Activated CD4-positive, alpha-beta T cell treated with anti-CD3 and anti-CD28 coated beads for 36 hours (primary cell): ENCODE data around the gene PGAM5. TPM values are rescaled to one million over a fixed set of nuclear protein-coding genes. Genes with fewer than 3 reads are reported as not detected.

Experiments
- ATAC-seq: fragments of 200-7000 bp; cut with Tn5 transposase; one replicate; pipeline ENCODE4 v1.10.0; 2021; ENCODE audit warnings: mild to moderate bottlenecking, moderate library complexity
- CTCF ChIA-PET: fragments of 350-600 bp; sonication (Branson Sonifier 250); formaldehyde crosslinking; loops from one replicate; lab custom pipeline; 2021; ENCODE audit warnings: antibody characterized with exemption; lab: Charles Lee
- POLR2A ChIA-PET: fragments of 350-600 bp; sonication (Branson Sonifier 250); formaldehyde crosslinking; loops from one replicate; lab custom pipeline; 2021; ENCODE audit warnings: antibody characterized with exemption, inconsistent platforms; lab: Charles Lee
- DNase-seq: peaks from one replicate; pipeline ENCODE4 v3.0.0-alpha.2; 2020
- H3K27ac Mint-ChIP-seq: one replicate; pipeline ENCODE4 v1.8.0; 2021; ENCODE audit warnings: mixed read lengths
- H3K27me3 Mint-ChIP-seq: one replicate; pipeline ENCODE4 v1.8.0; 2021; ENCODE audit warnings: mixed read lengths
- H3K36me3 Mint-ChIP-seq: one replicate; pipeline ENCODE4 v1.8.0; 2021; ENCODE audit warnings: low read depth, mixed read lengths
- H3K4me1 Mint-ChIP-seq: one replicate; pipeline ENCODE4 v1.8.0; 2021; ENCODE audit warnings: mixed read lengths
- H3K4me3 Mint-ChIP-seq: one replicate; pipeline ENCODE4 v1.8.0; 2021; ENCODE audit warnings: mild to moderate bottlenecking, moderate library complexity, mixed read lengths
- H3K9me3 Mint-ChIP-seq: one replicate; pipeline ENCODE4 v1.8.0; 2021; ENCODE audit warnings: low read depth, mixed read lengths
- intact Hi-C, 2 experiments: fragments of 100-400 bp; cut with DNase I in 1 of 2; cut with micrococcal nuclease in 1 of 2; formaldehyde crosslinking; loops; one replicate each; pipeline versions ENCODE4 v1.14.2 to v1.15.1; 2022 to 2024; cut with DNase I, micrococcal nuclease
- total RNA-seq, 2 experiments: library from RNA; stranded (reverse); gene quantifications; one replicate each; pipeline ENCODE4 v1.2.3, GENCODE V29; 2021

The PGAM5 gene
- total RNA-seq, 2 experiments from 2014 or later = 65.6 to 74.0 TPM

- peaks cover 47% of the 10 kb centered on the region for H3K4me1 Mint-ChIP-seq
- POLR2A ChIA-PET = no interaction called here
Observed at GRCh38 chr12:132766380-132767085, 55.9 kb downstream of the PGAM5 start.

GRCh38 chr12:132771126-132771838 lies 60.6 kb downstream of the PGAM5 start:
- ATAC-seq (peak; percentile 82), DNase-seq (peak; percentile 71)
- Mint-ChIP-seq H3K27ac (peak overlapping the region; percentile 89), H3K36me3 (peaks cover 47% of the 10 kb centered on the region), H3K9me3 (no peaks in the 10 kb centered on the region), H3K4me1 (peaks cover 61% of the 10 kb centered on the region), H3K27me3 (no peaks in the 10 kb centered on the region), H3K4me3 (peak overlapping the region; percentile 52)
- intact Hi-C loops = loop anchor here in 1 of 2 experiments (2.0 kb wide), 1 partner anchor 58 kb away; the partner anchor contains the start of gene GOLGA3
- ChIA-PET POLR2A (no interaction called here), CTCF (no interaction called here)

More at GRCh38 chr12:132766380-132767085, 55.9 kb downstream of the PGAM5 start:
- no peaks in the 10 kb centered on the region for H3K9me3 Mint-ChIP-seq
- H3K27ac Mint-ChIP-seq = no peak overlapping the region
- ATAC-seq = no peak
- H3K36me3 Mint-ChIP-seq = peaks cover 22% of the 10 kb centered on the region
- CTCF ChIA-PET = interaction anchor here (0.6 to 2.7 kb wide), 4 partner anchors 14 to 138 kb away, joined by 3 to 14 read pairs (median 8); no protein-coding TSS in a partner anchor
- no peaks in the 10 kb centered on the region for H3K27me3 Mint-ChIP-seq
- no peak for DNase-seq
- intact Hi-C loops = loop anchor here in 1 of 2 experiments (5.0 kb wide), 2 partner anchors 41 to 121 kb away; partner anchors contain the start of gene CHFR
- H3K4me3 Mint-ChIP-seq = no peak overlapping the region

Other genes with a start within 250 kb of the PGAM5 start
- 10 to 100 TPM; 35.7 to 55.1 TPM for gene FBRSL1, start 220.7 kb upstream of the PGAM5 start, total RNA-seq
- gene LRCOL1, start 100.3 kb upstream of the PGAM5 start, total RNA-seq = not detected
- gene P2RX2, start 92.1 kb upstream of the PGAM5 start, total RNA-seq = not detected
- 100 to 1,000 TPM; 121 to 124 TPM for gene POLE, start 23.5 kb upstream of the PGAM5 start, total RNA-seq
- gene PXMP2, start 23.3 kb upstream of the PGAM5 start, total RNA-seq = 10 to 100 TPM; 12.2 to 14.3 TPM
- 100 to 1,000 TPM; 110 to 111 TPM for gene ANKLE2, start 51.0 kb downstream of the PGAM5 start, total RNA-seq
- gene GOLGA3, start 118.0 kb downstream of the PGAM5 start, total RNA-seq = 10 to 100 TPM; 36.7 to 38.5 TPM
- 10 to 100 TPM; 36.5 to 36.8 TPM for gene CHFR, start 176.8 kb downstream of the PGAM5 start, total RNA-seq
- gene ZNF605, start 245.5 kb downstream of the PGAM5 start, total RNA-seq = 1 to 10 TPM; 8.0 to 8.3 TPM